ENCODE results near the gene PLCB1.

DNA sequence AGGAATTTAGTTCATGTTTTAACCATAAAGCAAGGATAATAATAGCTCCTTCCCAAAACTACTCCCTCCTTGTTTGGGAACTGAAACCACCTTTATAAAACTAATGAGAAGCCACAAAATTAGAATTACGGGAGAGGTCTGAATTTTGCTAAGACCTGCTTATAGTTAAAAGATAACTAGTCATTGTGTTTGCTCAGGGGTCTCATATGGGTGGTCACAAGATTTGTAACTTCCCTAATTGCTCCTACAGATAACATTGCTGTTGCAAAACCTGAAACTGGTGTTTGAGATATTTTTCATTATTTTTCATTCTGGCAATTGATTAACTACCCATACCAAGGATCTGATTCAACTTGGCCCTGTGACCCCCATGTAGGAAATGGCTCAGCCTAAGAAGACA, 782.4 kb downstream of the PLCB1 start:
- TF ChIP-seq CTCF (conservative IDR thresholded peaks at IDR 0.05; ENCODE audit: low read depth, low read length) (no peak), EZH2 (IDR thresholded peaks at IDR 0.05; ENCODE audit: low read length, unreplicated experiment) (no peak)

Data from PC-3 (cell line).